Vagina (tissue), 2 donors: ENCODE data around the gene KIAA0232. TPM values are rescaled to one million over a fixed set of nuclear protein-coding genes. Genes with fewer than 3 reads are reported as not detected.
A peak's percentile ranks its signal among the peaks of the same experiment; 100 is the strongest.

Experiments
- DNase-seq, 2 donors: peaks; one replicate each; pipeline ENCODE4 v3.0.0-alpha.2; 2017; ENCODE audit errors: extremely low spot score in 2 of 2
- H3K27ac ChIP-seq: fragments of 200-600 bp; sonication (generic); one replicate; pipeline ENCODE4 v1.5.1; 2019
- H3K27me3 ChIP-seq: fragments of 200-600 bp; sonication (generic); one replicate; pipeline ENCODE4 v1.5.1; 2019
- H3K36me3 ChIP-seq, 2 donors: fragments of 200-600 bp; sonication (generic); one replicate each; pipeline ENCODE4 v1.5.1; 2017 to 2019
- H3K4me1 ChIP-seq: fragments of 200-600 bp; sonication (generic); one replicate; pipeline ENCODE4 v1.5.1; 2019
- H3K4me3 ChIP-seq, 2 donors: fragments of 200-600 bp; sonication (generic); 1 replicate in 1 of 2; 2 replicates in 1 of 2; pipeline ENCODE4 v1.5.1; 2016 to 2019
- H3K9me3 ChIP-seq: fragments of 200-600 bp; sonication (generic); one replicate; pipeline ENCODE4 v1.5.1; 2019
- POLR2A ChIP-seq, 2 donors: fragments of 450-650 bp; IDR thresholded peaks; one replicate each; pipeline ENCODE4 v1.6.1; 2017; ENCODE audit warnings: antibody characterized with exemption in 2 of 2, mild to moderate bottlenecking in 2 of 2, moderate library complexity in 2 of 2
- POLR2AphosphoS5 ChIP-seq, 2 donors: sonication (generic); formaldehyde crosslinking; IDR thresholded peaks; one replicate each; pipeline ENCODE4 v1.9.0; 2017; ENCODE audit warnings: antibody characterized with exemption in 2 of 2, mild to moderate bottlenecking in 2 of 2, low read depth in 1 of 2; ENCODE audit not compliant: insufficient read depth in 1 of 2
- intact Hi-C: fragments of 100-400 bp; cut with DNase I; formaldehyde crosslinking; loops from one replicate; pipeline ENCODE4 v1.15.1; 2023
- total RNA-seq: library from RNA; depleted of rRNA; stranded (reverse); fragments of >200 nt; gene quantifications from one replicate; pipeline ENCODE4 v1.2.3, GENCODE V29; 2016
- TF ChIP-seq, protein P1 (sequence below), 3 experiments: fragments of 450-650 bp in 2 of 3; fragments of 200-600 bp in 1 of 3; sonication (generic) in 1 of 3; IDR thresholded peaks; one replicate each; pipeline ENCODE4 v1.5.1; 2017 to 2019; ENCODE audit warnings: antibody characterized with exemption in 3 of 3, mild to moderate bottlenecking in 2 of 3, moderate library complexity in 2 of 3

The KIAA0232 gene
- total RNA-seq, 1 donor from 2014 or later = 29.0 TPM

GRCh38 chr4:6851962-6852361 lies 69.4 kb downstream of the KIAA0232 start:
- TF ChIP-seq, protein P1, sequence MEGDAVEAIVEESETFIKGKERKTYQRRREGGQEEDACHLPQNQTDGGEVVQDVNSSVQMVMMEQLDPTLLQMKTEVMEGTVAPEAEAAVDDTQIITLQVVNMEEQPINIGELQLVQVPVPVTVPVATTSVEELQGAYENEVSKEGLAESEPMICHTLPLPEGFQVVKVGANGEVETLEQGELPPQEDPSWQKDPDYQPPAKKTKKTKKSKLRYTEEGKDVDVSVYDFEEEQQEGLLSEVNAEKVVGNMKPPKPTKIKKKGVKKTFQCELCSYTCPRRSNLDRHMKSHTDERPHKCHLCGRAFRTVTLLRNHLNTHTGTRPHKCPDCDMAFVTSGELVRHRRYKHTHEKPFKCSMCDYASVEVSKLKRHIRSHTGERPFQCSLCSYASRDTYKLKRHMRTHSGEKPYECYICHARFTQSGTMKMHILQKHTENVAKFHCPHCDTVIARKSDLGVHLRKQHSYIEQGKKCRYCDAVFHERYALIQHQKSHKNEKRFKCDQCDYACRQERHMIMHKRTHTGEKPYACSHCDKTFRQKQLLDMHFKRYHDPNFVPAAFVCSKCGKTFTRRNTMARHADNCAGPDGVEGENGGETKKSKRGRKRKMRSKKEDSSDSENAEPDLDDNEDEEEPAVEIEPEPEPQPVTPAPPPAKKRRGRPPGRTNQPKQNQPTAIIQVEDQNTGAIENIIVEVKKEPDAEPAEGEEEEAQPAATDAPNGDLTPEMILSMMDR (IDR thresholded peaks at IDR 0.05) = no peak
- TF ChIP-seq POLR2A (IDR thresholded peaks at IDR 0.05) (no peak), POLR2AphosphoS5 (IDR thresholded peaks at IDR 0.05; ENCODE audit: insufficient read depth in 1 of 2, low read depth in 1 of 2) (no peak)
- DNase-seq = no peak
- no peak overlapping the region for H3K4me3 ChIP-seq
- H3K27ac ChIP-seq = no peak overlapping the region
- H3K27me3 ChIP-seq = no peaks in the 10 kb centered on the region
- intact Hi-C loops = no loop called here
- H3K9me3 ChIP-seq = no peaks in the 10 kb centered on the region
- peaks cover 15% of the 10 kb centered on the region for H3K4me1 ChIP-seq
- H3K36me3 ChIP-seq = peaks cover 0 to 13% of the 10 kb centered on the region in 2 donors

DNA sequence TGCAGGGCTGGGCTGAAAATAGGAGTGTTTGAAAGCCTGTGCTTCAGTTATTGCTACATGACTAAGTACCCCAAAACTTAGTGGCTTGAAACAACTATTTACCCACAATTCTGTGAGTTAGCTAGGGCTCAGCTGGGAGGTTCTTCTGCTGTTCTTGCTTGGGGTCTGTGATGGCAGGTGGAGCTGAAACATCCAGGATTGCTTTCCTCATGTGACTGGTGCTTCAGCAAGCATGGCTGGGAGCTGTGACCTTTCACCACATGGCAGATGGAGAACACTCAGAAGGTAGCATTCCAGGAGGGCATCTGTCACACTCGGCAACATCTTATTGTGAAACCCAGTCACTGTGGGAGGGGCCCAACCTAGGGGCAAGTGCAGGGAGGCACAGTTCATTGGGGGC lies 70.1 kb downstream of the KIAA0232 start:
- Histone ChIP-seq H3K36me3 (peaks cover 0 to 13% of the 10 kb centered on the region in 2 donors), H3K27ac (no peak overlapping the region), H3K4me3 (no peak overlapping the region), H3K27me3 (no peaks in the 10 kb centered on the region), H3K4me1 (peaks cover 21% of the 10 kb centered on the region), H3K9me3 (no peaks in the 10 kb centered on the region)
- intact Hi-C loops = no loop called here
- DNase-seq = no peak
- TF ChIP-seq, protein P1 (IDR thresholded peaks at IDR 0.05) = no peak
- no peak for TF ChIP-seq POLR2A (IDR thresholded peaks at IDR 0.05)
- no peak for TF ChIP-seq POLR2AphosphoS5 (IDR thresholded peaks at IDR 0.05; ENCODE audit: insufficient read depth in 1 of 2, low read depth in 1 of 2)

DNA sequence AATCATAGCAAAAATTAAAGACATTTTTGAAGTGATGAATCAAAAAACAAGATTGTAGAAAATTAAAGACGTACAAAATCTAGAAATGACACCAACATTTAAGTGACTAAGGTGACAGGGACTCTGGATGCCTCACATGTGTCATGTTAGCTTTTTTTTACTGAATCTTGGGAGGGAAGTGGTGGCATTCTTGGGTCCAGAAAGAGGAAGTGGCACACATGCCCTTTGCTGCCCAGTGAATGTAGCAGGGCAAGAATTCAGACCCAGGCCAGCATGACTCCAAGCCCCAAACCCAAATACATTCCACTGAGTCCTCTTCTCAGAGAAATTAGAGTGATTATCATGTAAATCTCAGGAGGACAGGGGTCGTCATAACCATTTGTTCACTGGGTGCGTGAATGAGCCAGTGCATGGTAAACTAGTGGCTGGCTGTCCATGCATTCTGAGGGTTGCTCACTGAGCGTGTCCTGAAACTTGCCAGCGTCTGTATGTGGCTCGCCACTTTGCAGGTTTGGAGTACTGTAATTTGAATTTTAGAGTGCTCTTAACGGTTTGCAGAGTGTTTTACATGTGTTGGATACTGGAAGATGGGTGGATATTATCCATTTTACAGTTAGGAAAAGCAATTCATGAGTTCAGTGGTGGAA lies 71.7 kb downstream of the KIAA0232 start:
- TF ChIP-seq, protein P1 (IDR thresholded peaks at IDR 0.05) = no peak
- TF ChIP-seq POLR2AphosphoS5 (IDR thresholded peaks at IDR 0.05; ENCODE audit: insufficient read depth in 1 of 2, low read depth in 1 of 2) (no peak), POLR2A (IDR thresholded peaks at IDR 0.05) (no peak)
- no peaks in the 10 kb centered on the region for H3K9me3 ChIP-seq
- H3K27ac ChIP-seq = no peak overlapping the region
- H3K36me3 ChIP-seq = peaks cover 0 to 15% of the 10 kb centered on the region in 2 donors
- peaks cover 22% of the 10 kb centered on the region for H3K4me1 ChIP-seq
- no peak for DNase-seq
- H3K4me3 ChIP-seq = no peak overlapping the region
- no peaks in the 10 kb centered on the region for H3K27me3 ChIP-seq
- intact Hi-C loops = no loop called here

DNA sequence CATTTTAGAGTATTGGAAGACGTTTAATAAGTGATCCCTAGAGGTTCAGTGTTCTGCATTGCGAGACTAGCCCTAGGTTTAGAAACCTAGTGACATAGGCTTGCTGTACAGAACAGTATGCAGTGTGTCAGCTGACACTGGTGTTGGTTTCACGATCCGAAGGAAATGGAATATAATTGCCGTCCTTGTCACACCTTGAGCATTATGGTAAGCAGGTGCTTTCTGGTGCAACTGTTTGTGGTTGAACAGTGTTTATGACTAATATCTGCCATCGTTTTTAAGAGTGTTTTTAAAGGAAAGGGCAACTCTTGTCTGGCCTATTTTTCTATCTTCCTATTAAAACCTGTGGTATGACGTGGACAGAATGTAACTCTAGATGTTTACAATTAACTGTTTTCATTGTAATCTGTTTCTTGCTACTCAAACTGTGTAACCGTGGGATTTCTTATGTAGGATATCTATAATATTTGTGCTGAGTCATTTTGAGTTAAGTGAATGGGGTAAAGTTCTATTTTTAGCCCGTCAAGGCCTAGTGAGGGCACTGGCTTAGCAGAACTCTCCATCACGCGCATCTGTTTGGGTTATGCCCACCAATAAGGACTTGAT lies 73.3 kb downstream of the KIAA0232 start:
- DNase-seq = no peak
- H3K27me3 ChIP-seq = no peaks in the 10 kb centered on the region
- H3K9me3 ChIP-seq = no peaks in the 10 kb centered on the region
- TF ChIP-seq, protein P1 (IDR thresholded peaks at IDR 0.05) = no peak
- no peak for TF ChIP-seq POLR2AphosphoS5 (IDR thresholded peaks at IDR 0.05; ENCODE audit: insufficient read depth in 1 of 2, low read depth in 1 of 2)
- TF ChIP-seq POLR2A (IDR thresholded peaks at IDR 0.05) = no peak
- H3K4me1 ChIP-seq = peaks cover 22% of the 10 kb centered on the region
- peaks cover 0 to 30% of the 10 kb centered on the region in 2 donors for H3K36me3 ChIP-seq
- intact Hi-C loops = no loop called here
- peak overlapping the region; percentile 52 for H3K27ac ChIP-seq
- no peak overlapping the region for H3K4me3 ChIP-seq

- Histone ChIP-seq H3K27me3 (no peaks in the 10 kb centered on the region), H3K4me3 (no peak overlapping the region), H3K9me3 (no peaks in the 10 kb centered on the region), H3K36me3 (peaks cover 0 to 36% of the 10 kb centered on the region in 2 donors), H3K4me1 (peaks cover 22% of the 10 kb centered on the region), H3K27ac (peak overlapping the region; percentile 52)
- no peak for DNase-seq
- intact Hi-C loops = no loop called here
- TF ChIP-seq POLR2A (IDR thresholded peaks at IDR 0.05) (no peak), POLR2AphosphoS5 (IDR thresholded peaks at IDR 0.05; ENCODE audit: insufficient read depth in 1 of 2, low read depth in 1 of 2) (no peak)
- TF ChIP-seq, protein P1 (IDR thresholded peaks at IDR 0.05) = no peak
These were observed 73.9 kb downstream of the KIAA0232 start for GRCh38 chr4:6856391-6856790.
